ENCODE data around the gene UNC93B1. TPM values are rescaled to one million over a fixed set of nuclear protein-coding genes. Genes with fewer than 3 reads are reported as not detected.

Gene UNC93B1
- total RNA-seq, 2 experiments from 2014 or later: 44.0 to 52.1 TPM

GRCh38 chr11:68044898-68045351 lies 41.0 kb upstream of the UNC93B1 start:
- POLR2A ChIA-PET: no interaction called here
- Histone ChIP-seq H3K27ac (ENCODE audit: low read depth, low read length, poor library complexity, severe bottlenecking) (no peak overlapping the region), H2AFZ (ENCODE audit: low read length) (no peak overlapping the region), H3K4me1 (ENCODE audit: insufficient read depth, low read length, poor library complexity, severe bottlenecking) (peaks cover 13% of the 10 kb centered on the region), H4K20me1 (ENCODE audit: insufficient read depth, low read length) (no peaks in the 10 kb centered on the region), H3K36me3 (ENCODE audit: insufficient read depth, low read length) (peaks cover 75% of the 10 kb centered on the region), H3K4me3 (ENCODE audit: low read depth, low read length, poor library complexity, severe bottlenecking) (no peak overlapping the region), H3K79me2 (ENCODE audit: insufficient read depth, low read depth, low read length) (peaks cover 12% of the 10 kb centered on the region; the same call in 1 of the 2 replicates), H3K9me3 (ENCODE audit: low read length) (no peaks in the 10 kb centered on the region), H3K9me2 (ENCODE audit: insufficient read depth, low read length) (no peaks in the 10 kb centered on the region), H3K4me2 (ENCODE audit: low read length) (no peak overlapping the region)
- intact Hi-C loops (cut with micrococcal nuclease; ENCODE audit: unreplicated experiment): no loop called here
- CTCF ChIA-PET (ENCODE audit: unreplicated experiment): no interaction called here
- DNase-seq (ENCODE audit: low spot score): no peak
- TF ChIP-seq CTCF (conservative IDR thresholded peaks at IDR 0.05; ENCODE audit: low read length) (no peak), EZH2phosphoT487 (IDR thresholded peaks at IDR 0.05; ENCODE audit: borderline replicate concordance, low read depth, low read length) (no peak)
- no TSS peak for BruUV-seq (replicated peaks)

- H2AFZ ChIP-seq (ENCODE audit: low read length): no peak overlapping the region
- H3K4me1 ChIP-seq (ENCODE audit: insufficient read depth, low read length, poor library complexity, severe bottlenecking): peaks cover 13% of the 10 kb centered on the region
- H3K4me2 ChIP-seq (ENCODE audit: low read length): no peak overlapping the region
- H3K27ac ChIP-seq (ENCODE audit: low read depth, low read length, poor library complexity, severe bottlenecking): no peak overlapping the region
- CTCF ChIA-PET (ENCODE audit: unreplicated experiment): interaction anchor here (0.6 kb wide), 1 partner anchor 168 kb away, joined by 7 read pairs; no protein-coding TSS in a partner anchor
- no peaks in the 10 kb centered on the region for H3K9me2 ChIP-seq (ENCODE audit: insufficient read depth, low read length)
- intact Hi-C loops (cut with micrococcal nuclease; ENCODE audit: unreplicated experiment): no loop called here
- BruUV-seq (replicated peaks): no TSS peak
- TF ChIP-seq EZH2phosphoT487 (IDR thresholded peaks at IDR 0.05; ENCODE audit: borderline replicate concordance, low read depth, low read length) (no peak), CTCF (conservative IDR thresholded peaks at IDR 0.05; ENCODE audit: low read length) (no peak)
- no peak for DNase-seq (ENCODE audit: low spot score)
- H3K9me3 ChIP-seq (ENCODE audit: low read length): no peaks in the 10 kb centered on the region
- peaks cover 18% of the 10 kb centered on the region; the same call in 1 of the 2 replicates for H3K79me2 ChIP-seq (ENCODE audit: insufficient read depth, low read depth, low read length)
- no peaks in the 10 kb centered on the region for H4K20me1 ChIP-seq (ENCODE audit: insufficient read depth, low read length)
- POLR2A ChIA-PET: no interaction called here
- peaks cover 68% of the 10 kb centered on the region for H3K36me3 ChIP-seq (ENCODE audit: insufficient read depth, low read length)
- no peak overlapping the region for H3K4me3 ChIP-seq (ENCODE audit: low read depth, low read length, poor library complexity, severe bottlenecking)
Observed at GRCh38 chr11:68044145-68044813, 40.4 kb upstream of the UNC93B1 start.
